Nephron progenitor cell (in vitro differentiated cells): ENCODE results near the gene CACNA2D1.

Source experiments
- DNase-seq: peaks from one replicate; pipeline ENCODE4 v3.0.0; 2021
- H3K27ac Mint-ChIP-seq: 2 replicates; pipeline ENCODE4 v1.8.0; 2021; ENCODE audit warnings: mild to moderate bottlenecking, moderate library complexity, mixed read lengths
- H3K27me3 Mint-ChIP-seq: 2 replicates; pipeline ENCODE4 v1.8.0; 2021; ENCODE audit warnings: mild to moderate bottlenecking, low read depth, mixed read lengths; ENCODE audit not compliant: poor library complexity
- H3K36me3 Mint-ChIP-seq: 2 replicates; pipeline ENCODE4 v1.8.0; 2021; ENCODE audit warnings: low read depth, mixed read lengths
- H3K4me1 Mint-ChIP-seq: 2 replicates; pipeline ENCODE4 v1.8.0; 2021; ENCODE audit warnings: mixed read lengths
- H3K4me3 Mint-ChIP-seq: 2 replicates; pipeline ENCODE4 v1.8.0; 2021; ENCODE audit warnings: mild to moderate bottlenecking, moderate library complexity, mixed read lengths
- H3K9me3 Mint-ChIP-seq: 2 replicates; pipeline ENCODE4 v1.8.0; 2021; ENCODE audit warnings: mild to moderate bottlenecking, moderate library complexity, mixed read lengths
- CTCF ChIP-seq: fragments of 200-600 bp; sonication (generic); IDR thresholded peaks from 2 replicates; pipeline ENCODE4 v1.5.0; 2021; ENCODE audit warnings: antibody characterized with exemption

Gene CACNA2D1

DNA sequence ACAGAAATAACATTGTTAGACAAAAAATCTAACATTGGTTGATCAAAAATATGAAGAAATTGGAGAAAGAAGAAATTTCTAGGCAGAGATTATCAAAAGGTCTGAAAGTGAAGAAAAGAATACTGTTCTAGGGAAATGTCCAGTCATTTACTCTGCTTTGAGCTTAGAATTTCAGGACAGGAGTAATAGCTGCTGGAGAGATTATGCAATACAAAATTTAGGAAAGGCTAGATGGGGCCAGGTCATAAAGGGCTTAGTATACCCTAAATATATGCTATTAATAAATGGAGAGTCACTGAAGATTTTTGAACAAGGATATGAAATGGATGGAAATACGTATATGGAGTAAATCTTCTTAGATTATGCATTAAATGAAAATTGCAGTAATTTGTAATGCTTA lies 279.2 kb downstream of the CACNA2D1 start:
- no peak for TF ChIP-seq CTCF
- Mint-ChIP-seq H3K27me3 (peaks cover 2% of the 10 kb centered on the region), H3K9me3 (peaks cover 1% of the 10 kb centered on the region), H3K4me3 (no peak overlapping the region), H3K36me3 (peaks cover 24% of the 10 kb centered on the region), H3K4me1 (peaks cover 63% of the 10 kb centered on the region), H3K27ac (peak overlapping the region; percentile 14)
- no peak for DNase-seq

DNA sequence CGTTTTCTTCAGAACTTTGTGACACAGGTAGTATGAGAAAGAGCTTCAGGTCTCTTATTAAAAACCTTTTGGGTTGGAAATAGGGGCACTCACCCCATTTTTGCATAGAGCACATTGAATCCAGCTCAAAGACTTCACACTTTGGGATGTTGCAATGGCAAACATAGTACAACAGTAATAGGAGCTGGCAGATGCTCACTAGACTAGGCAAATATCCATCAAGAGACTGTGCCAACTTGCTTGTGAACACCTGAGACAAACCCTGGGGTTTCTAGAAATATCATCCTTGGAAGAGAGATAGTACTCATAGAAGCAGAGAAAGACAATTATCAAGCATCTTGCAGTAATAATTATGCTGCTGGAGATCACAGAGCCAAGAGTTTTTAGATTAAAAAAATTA lies 280.0 kb downstream of the CACNA2D1 start:
- DNase-seq = no peak
- TF ChIP-seq CTCF = no peak
- H3K27me3 Mint-ChIP-seq = peaks cover 2% of the 10 kb centered on the region
- H3K9me3 Mint-ChIP-seq = peaks cover 4% of the 10 kb centered on the region
- H3K27ac Mint-ChIP-seq = peak overlapping the region; percentile 60
- peaks cover 71% of the 10 kb centered on the region for H3K4me1 Mint-ChIP-seq
- no peak overlapping the region for H3K4me3 Mint-ChIP-seq
- peaks cover 28% of the 10 kb centered on the region for H3K36me3 Mint-ChIP-seq

DNA sequence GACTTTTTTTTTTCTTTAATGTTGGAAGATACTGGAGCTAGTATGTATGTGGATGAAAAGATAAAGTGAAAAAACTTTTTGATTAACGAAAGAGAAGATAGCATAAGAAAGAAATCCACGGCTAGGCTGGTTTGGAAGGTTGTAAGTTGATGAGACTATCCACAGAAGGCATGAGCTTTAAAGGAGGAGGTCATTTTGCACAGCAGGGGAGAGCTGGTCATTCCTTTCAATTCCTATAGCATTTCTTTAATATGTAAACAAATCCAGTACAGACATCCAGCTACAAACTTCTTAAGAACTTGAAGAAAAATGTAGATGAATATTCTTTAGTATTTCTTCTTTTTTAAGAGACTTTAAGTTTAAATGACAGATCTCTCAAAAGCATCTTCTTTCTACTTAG lies 281.3 kb downstream of the CACNA2D1 start:
- H3K27ac Mint-ChIP-seq = peak overlapping the region; percentile 9

GRCh38 chr7:82158327-82158726 lies 285.2 kb downstream of the CACNA2D1 start:
- peaks cover 81% of the 10 kb centered on the region for H3K4me1 Mint-ChIP-seq
- peaks cover 44% of the 10 kb centered on the region for H3K36me3 Mint-ChIP-seq
- no peak overlapping the region for H3K4me3 Mint-ChIP-seq
- no peak for DNase-seq
- TF ChIP-seq CTCF = no peak
- peaks cover 4% of the 10 kb centered on the region for H3K9me3 Mint-ChIP-seq
- H3K27ac Mint-ChIP-seq = no peak overlapping the region
- peaks cover 2% of the 10 kb centered on the region for H3K27me3 Mint-ChIP-seq

More for the DNA sequence above, 281.3 kb downstream of the CACNA2D1 start:
- Mint-ChIP-seq H3K4me3 (no peak overlapping the region), H3K9me3 (peaks cover 4% of the 10 kb centered on the region), H3K36me3 (peaks cover 28% of the 10 kb centered on the region), H3K4me1 (peaks cover 77% of the 10 kb centered on the region), H3K27me3 (peaks cover 2% of the 10 kb centered on the region)
- no peak for DNase-seq
- no peak for TF ChIP-seq CTCF

DNA sequence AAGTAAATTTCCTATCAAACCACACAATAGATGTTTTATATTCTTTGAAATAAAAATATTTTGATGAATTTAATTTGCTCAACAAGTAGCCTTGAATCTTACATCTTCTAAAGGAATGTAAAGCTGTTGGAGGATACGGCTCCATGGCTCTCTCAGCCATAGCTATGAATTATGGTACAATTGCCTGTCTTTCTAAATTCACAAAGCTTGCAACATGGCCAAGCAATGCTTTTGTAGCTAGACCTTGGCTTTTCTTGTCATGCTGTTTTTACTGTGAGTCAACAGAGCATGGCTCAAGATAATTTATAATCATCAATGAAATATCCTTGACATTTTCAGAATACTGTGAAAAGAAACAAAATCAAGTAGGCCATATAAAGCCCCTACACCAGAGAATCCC lies 286.7 kb downstream of the CACNA2D1 start:
- peak; percentile 9 for DNase-seq
- Mint-ChIP-seq H3K36me3 (peaks cover 40% of the 10 kb centered on the region), H3K27ac (peak overlapping the region; percentile 96), H3K4me1 (peaks cover 82% of the 10 kb centered on the region), H3K4me3 (peak overlapping the region; percentile 49), H3K27me3 (peaks cover 1% of the 10 kb centered on the region), H3K9me3 (peaks cover 4% of the 10 kb centered on the region)
- TF ChIP-seq CTCF = no peak

GRCh38 chr7:82156168-82156567 lies 287.4 kb downstream of the CACNA2D1 start:
- no peaks in the 10 kb centered on the region for H3K27me3 Mint-ChIP-seq
- H3K27ac Mint-ChIP-seq = peak overlapping the region; percentile 74
- peak; percentile 42 for DNase-seq
- peaks cover 82% of the 10 kb centered on the region for H3K4me1 Mint-ChIP-seq
- H3K36me3 Mint-ChIP-seq = peaks cover 33% of the 10 kb centered on the region
- no peak for TF ChIP-seq CTCF
- H3K4me3 Mint-ChIP-seq = peak overlapping the region; percentile 49
- peaks cover 4% of the 10 kb centered on the region for H3K9me3 Mint-ChIP-seq
